Measurements from ENCODE around the gene GUK1. TPM values are rescaled to one million over a fixed set of nuclear protein-coding genes. Genes with fewer than 3 reads are reported as not detected.

Gene GUK1
- total and polyA plus RNA-seq, 2 of the 4 experiments (the other 2 are of a cell fraction) = 465 to 548 TPM

DNA sequence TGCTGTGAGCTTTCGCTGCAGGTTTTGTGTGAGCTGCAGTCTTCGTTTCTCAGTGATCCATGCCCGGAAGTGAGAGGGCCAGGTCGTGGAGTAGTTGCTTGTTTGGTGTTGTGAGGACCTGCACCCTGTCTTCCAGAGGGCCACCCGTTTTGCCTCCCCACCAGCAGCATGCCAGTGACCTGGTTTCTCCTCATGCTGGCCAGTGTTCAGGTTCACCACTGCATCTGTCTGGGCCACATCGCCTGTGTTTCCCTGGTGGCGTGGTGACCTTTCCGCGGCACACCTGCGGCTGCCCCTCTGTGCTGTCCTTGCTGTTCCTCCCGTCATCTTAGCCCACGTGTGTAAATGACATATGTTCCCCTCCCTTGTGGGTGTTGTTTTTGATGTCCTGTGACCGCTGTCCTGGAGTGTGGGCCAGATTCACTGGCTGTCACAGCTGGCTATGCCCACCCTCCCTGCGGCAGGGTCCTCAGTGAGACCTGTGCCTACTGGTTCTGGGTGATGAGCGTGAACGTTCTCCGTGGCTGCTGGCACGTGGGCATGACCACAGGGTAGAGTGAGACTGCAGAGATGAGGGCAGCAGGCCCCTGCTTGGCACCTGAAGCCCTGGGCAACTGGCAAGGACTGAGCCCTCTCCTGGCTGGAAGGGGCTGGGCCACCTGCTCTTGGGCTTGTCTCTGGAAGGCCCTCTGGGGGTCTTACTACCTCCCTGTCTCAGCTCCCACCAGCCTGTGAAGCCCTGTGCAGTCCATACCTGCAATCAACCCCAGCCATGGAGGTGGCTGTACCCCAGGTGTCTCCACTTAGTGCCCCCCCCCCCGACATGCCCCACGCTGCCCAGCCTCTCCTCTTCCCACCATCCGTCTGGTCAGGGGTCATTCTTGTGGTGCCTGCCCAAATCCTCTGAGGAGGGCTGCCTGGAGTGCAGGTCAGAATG, 32.8 kb downstream of the GUK1 start:
- no peak overlapping the region for H3K9ac ChIP-seq (ENCODE audit: low read depth, low read length)
- ATAC-seq (ENCODE audit: low read depth) = no peak

More for the DNA sequence above, 32.8 kb downstream of the GUK1 start:
- BruUV-seq (replicated peaks) = no TSS peak
- TF ChIP-seq RCOR1 (IDR thresholded peaks at IDR 0.05; ENCODE audit: insufficient replicate concordance, low read length) (no peak), POLR2A (IDR thresholded peaks at IDR 0.05; ENCODE audit: low read depth, low read length) (no peak), CEBPB (IDR thresholded peaks at IDR 0.05; ENCODE audit: low read depth, low read length) (no peak), MAZ (IDR thresholded peaks at IDR 0.05; ENCODE audit: borderline replicate concordance, low read depth, low read length) (no peak), MAFK (IDR thresholded peaks at IDR 0.05; ENCODE audit: low read depth, low read length) (no peak), BHLHE40 (IDR thresholded peaks at IDR 0.05; ENCODE audit: low read depth, low read length) (no peak), CHD1 (IDR thresholded peaks at IDR 0.05; ENCODE audit: low read depth, low read length) (no peak)
- TF ChIP-seq, protein P1, sequence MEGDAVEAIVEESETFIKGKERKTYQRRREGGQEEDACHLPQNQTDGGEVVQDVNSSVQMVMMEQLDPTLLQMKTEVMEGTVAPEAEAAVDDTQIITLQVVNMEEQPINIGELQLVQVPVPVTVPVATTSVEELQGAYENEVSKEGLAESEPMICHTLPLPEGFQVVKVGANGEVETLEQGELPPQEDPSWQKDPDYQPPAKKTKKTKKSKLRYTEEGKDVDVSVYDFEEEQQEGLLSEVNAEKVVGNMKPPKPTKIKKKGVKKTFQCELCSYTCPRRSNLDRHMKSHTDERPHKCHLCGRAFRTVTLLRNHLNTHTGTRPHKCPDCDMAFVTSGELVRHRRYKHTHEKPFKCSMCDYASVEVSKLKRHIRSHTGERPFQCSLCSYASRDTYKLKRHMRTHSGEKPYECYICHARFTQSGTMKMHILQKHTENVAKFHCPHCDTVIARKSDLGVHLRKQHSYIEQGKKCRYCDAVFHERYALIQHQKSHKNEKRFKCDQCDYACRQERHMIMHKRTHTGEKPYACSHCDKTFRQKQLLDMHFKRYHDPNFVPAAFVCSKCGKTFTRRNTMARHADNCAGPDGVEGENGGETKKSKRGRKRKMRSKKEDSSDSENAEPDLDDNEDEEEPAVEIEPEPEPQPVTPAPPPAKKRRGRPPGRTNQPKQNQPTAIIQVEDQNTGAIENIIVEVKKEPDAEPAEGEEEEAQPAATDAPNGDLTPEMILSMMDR (conservative IDR thresholded peaks at IDR 0.05; ENCODE audit: low read depth, low read length) = no peak
- ChIA-PET CTCF (interaction anchor here (0.6 kb wide), 1 partner anchor 31 kb away, joined by 3 read pairs; no protein-coding TSS in a partner anchor), POLR2A (ENCODE audit: unreplicated experiment) (no interaction called here)
- H4K5ac ChIP-seq (ENCODE audit: low read depth, low read length) = no peak overlapping the region
- peak overlapping the region; percentile 5 for H2AK9ac ChIP-seq (replicated peaks; ENCODE audit: low read depth, low read length, poor library complexity)
- H3K79me1 ChIP-seq (ENCODE audit: low read depth in 1 of 2, low read length in 2 of 2) = peaks cover 7 to 50% of the 10 kb centered on the region in 2 experiments
- no peak overlapping the region for H3K56ac ChIP-seq (ENCODE audit: extremely low read depth, insufficient read depth, low read length)
- no peak overlapping the region for H4K8ac ChIP-seq (ENCODE audit: low read depth in 2 of 2, low read length in 2 of 2)
- no peak overlapping the region for H3K18ac ChIP-seq (ENCODE audit: low read depth, low read length)
- intact Hi-C loops (cut with micrococcal nuclease) (no loop called here), dilution Hi-C loops (cut with HindIII; ENCODE audit: low sequenced_read_pairs, unreplicated experiment) (no loop called here), in situ Hi-C loops (cut with MboI; ENCODE audit: low sequenced_read_pairs) (no loop called here)
- WGBS, 2 experiments (ENCODE audit: extremely low coverage in 2 of 2, insufficient read length in 1 of 2) = 77% methylated on average over 2 of the region's 21 CpGs; no CpG with 5 or more reads in 1 of the 2 experiments
- no peaks in the 10 kb centered on the region; the same call in 1 of the 2 replicates for H3K9me3 ChIP-seq (ENCODE audit: control insufficient read depth, insufficient read depth, low read length)
- no peak overlapping the region for H3K4me3 ChIP-seq (ENCODE audit: insufficient read depth, low read depth, low read length)
- no peak overlapping the region for H2AFZ ChIP-seq (replicated peaks; ENCODE audit: low read length, poor library complexity)
- H2BK20ac ChIP-seq (ENCODE audit: low read depth, low read length) = no peak overlapping the region
- H3K9me1 ChIP-seq (ENCODE audit: insufficient read depth, low read length) = peaks cover 2% of the 10 kb centered on the region; the same call in 1 of the 2 replicates
- peaks cover under 1% of the 10 kb centered on the region; the same call in 1 of the 2 replicates for H3K4me1 ChIP-seq (ENCODE audit: control insufficient read depth, insufficient read depth, low read length)
- no peak overlapping the region for H2BK120ac ChIP-seq (ENCODE audit: low read depth, low read length)
- H2AK5ac ChIP-seq (ENCODE audit: low read depth, low read length) = no peak overlapping the region; the same call in 1 of the 2 replicates
- no peak overlapping the region for H2BK5ac ChIP-seq (ENCODE audit: low read depth, low read length, poor library complexity, severe bottlenecking)
- no peak for DNase-seq
- H3K36me3 ChIP-seq (ENCODE audit: control insufficient read depth, insufficient read depth, low read length) = 0 out of 2 replicates have a peak, but pooled peaks cover 6% of the 10 kb centered on the region
- H3K27ac ChIP-seq (ENCODE audit: insufficient read depth, low read length) = no peak overlapping the region
- H3K14ac ChIP-seq (replicated peaks; ENCODE audit: low read depth, low read length) = no peak overlapping the region
- H3K23ac ChIP-seq (ENCODE audit: low read depth, low read length) = no peak overlapping the region
- H4K91ac ChIP-seq (ENCODE audit: insufficient read depth, low read depth, low read length) = no peak overlapping the region
- H2BK15ac ChIP-seq (ENCODE audit: low read depth, low read length) = no peak overlapping the region
- H3K4ac ChIP-seq (ENCODE audit: low read depth, low read length) = no peak overlapping the region
- peaks cover 11% of the 10 kb centered on the region for H4K20me1 ChIP-seq (ENCODE audit: insufficient read depth, low read length)
- H3K4me2 ChIP-seq (ENCODE audit: low read depth, low read length) = no peak overlapping the region
- H3K27me3 ChIP-seq (ENCODE audit: control insufficient read depth, insufficient read depth, low read length) = no peaks in the 10 kb centered on the region
